CD14-positive monocyte (primary cell): ENCODE measurements around the gene TRAPPC10. TPM values are rescaled to one million over a fixed set of nuclear protein-coding genes. Genes with fewer than 3 reads are reported as not detected.
"Not testable (repeated sequence)": the region's sequence is repeated elsewhere in the genome, so short reads cannot be mapped to it uniquely, and the experiment has no call there.

ENCODE experiments used
- DNase-seq, 3 donors: peaks; one replicate each; pipeline ENCODE4 v3.0.0-alpha.2; 2011 to 2022
- H2AFZ ChIP-seq: 2 replicates; pipeline ENCODE4 v1.6.0; 2012; ENCODE audit warnings: mild to moderate bottlenecking, low read depth, low read length, inconsistent platforms; ENCODE audit not compliant: insufficient read depth, poor library complexity, severe bottlenecking
- H3K27ac ChIP-seq, 2 donors: 1 replicate in 1 of 2; 2 replicates in 1 of 2; pipeline ENCODE4 v1.5.1; 2012 to 2013; ENCODE audit warnings: low read length in 2 of 2, control low read depth in 1 of 2, inconsistent platforms in 1 of 2, low read depth in 1 of 2, mild to moderate bottlenecking in 1 of 2
- H3K27me3 ChIP-seq, 2 donors: one replicate each; pipeline versions ENCODE4 v1.6.0 to v1.6.1; 2011 to 2013; ENCODE audit warnings: low read length in 2 of 2; ENCODE audit not compliant: control insufficient read depth in 2 of 2, insufficient read depth in 2 of 2
- H3K36me3 ChIP-seq, 2 donors: replicated peaks in 1 of 2; 1 replicate in 1 of 2; 2 replicates in 1 of 2; pipeline versions ENCODE4 v1.5.1 to v1.6.1; 2012 to 2013; ENCODE audit warnings: low read length in 2 of 2, control low read depth in 1 of 2, inconsistent platforms in 1 of 2, mild to moderate bottlenecking in 1 of 2; ENCODE audit not compliant: insufficient read depth in 2 of 2, control insufficient read depth in 1 of 2
- H3K4me1 ChIP-seq, 2 donors: 1 replicate in 1 of 2; 2 replicates in 1 of 2; pipeline versions ENCODE4 v1.5.1 to v1.6.1; 2012 to 2013; ENCODE audit warnings: low read length in 2 of 2, control low read depth in 1 of 2, inconsistent platforms in 1 of 2, mild to moderate bottlenecking in 1 of 2, moderate library complexity in 1 of 2; ENCODE audit not compliant: insufficient read depth in 2 of 2, control insufficient read depth in 1 of 2
- H3K4me2 ChIP-seq: replicated peaks from 2 replicates; pipeline ENCODE3; 2012; ENCODE audit warnings: low read length, moderate library complexity, mild to moderate bottlenecking; ENCODE audit not compliant: poor library complexity, severe bottlenecking; ENCODE audit errors: extremely low read depth
- H3K4me3 ChIP-seq, 3 experiments: fragments of 200-600 bp in 1 of 3; sonication (generic) in 1 of 3; replicated peaks in 1 of 3; 1 replicate in 2 of 3; 2 replicates in 1 of 3; pipeline ENCODE4 v1.5.1; 2011 to 2013; ENCODE audit warnings: low read length in 3 of 3, mild to moderate bottlenecking in 3 of 3, control low read depth in 2 of 3, low read depth in 2 of 3, inconsistent platforms in 1 of 3, moderate library complexity in 1 of 3
- H3K79me2 ChIP-seq: 2 replicates; pipeline ENCODE4 v1.6.0; 2012; ENCODE audit warnings: mild to moderate bottlenecking, control low read depth, inconsistent platforms, low read length, moderate library complexity; ENCODE audit not compliant: insufficient read depth
- H3K9ac ChIP-seq: 2 replicates; pipeline ENCODE4 v1.6.0; 2017; ENCODE audit warnings: low read length, mild to moderate bottlenecking; ENCODE audit not compliant: insufficient read depth, poor library complexity, severe bottlenecking
- H3K9me3 ChIP-seq, 2 donors: replicated peaks in 1 of 2; 1 replicate in 1 of 2; 2 replicates in 1 of 2; pipeline versions ENCODE4 v1.5.1 to v1.6.1; 2012 to 2013; ENCODE audit warnings: low read length in 2 of 2, control low read depth in 1 of 2; ENCODE audit not compliant: control insufficient read depth in 1 of 2, insufficient read depth in 1 of 2
- H4K20me1 ChIP-seq: 2 replicates; pipeline ENCODE4 v1.6.0; 2012; ENCODE audit warnings: mild to moderate bottlenecking, low read length, control low read depth, moderate library complexity; ENCODE audit not compliant: insufficient read depth
- H3K27ac Mint-ChIP-seq, 7 donors: one replicate each; pipeline ENCODE4 v1.8.0; 2020; ENCODE audit warnings: mild to moderate bottlenecking in 7 of 7, mixed read lengths in 7 of 7, moderate library complexity in 6 of 7, inconsistent platforms in 2 of 7
- H3K27me3 Mint-ChIP-seq, 3 donors: one replicate each; pipeline ENCODE4 v1.8.0; 2021 to 2022; ENCODE audit warnings: low read depth in 3 of 3, mild to moderate bottlenecking in 3 of 3, mixed read lengths in 3 of 3, moderate library complexity in 3 of 3, inconsistent platforms in 1 of 3
- H3K36me3 Mint-ChIP-seq, 2 donors: one replicate each; pipeline ENCODE4 v1.8.0; 2020; ENCODE audit warnings: mixed read lengths in 2 of 2, inconsistent platforms in 1 of 2, mild to moderate bottlenecking in 1 of 2
- H3K4me1 Mint-ChIP-seq: one replicate; pipeline ENCODE4 v1.8.0; 2020; ENCODE audit warnings: mild to moderate bottlenecking, mixed read lengths
- H3K4me3 Mint-ChIP-seq, 2 donors: one replicate each; pipeline ENCODE4 v1.8.0; 2020; ENCODE audit warnings: mild to moderate bottlenecking in 2 of 2, mixed read lengths in 2 of 2, moderate library complexity in 1 of 2
- H3K9me3 Mint-ChIP-seq, 7 donors: one replicate each; pipeline ENCODE4 v1.8.0; 2020 to 2022; ENCODE audit warnings: mixed read lengths in 7 of 7, mild to moderate bottlenecking in 6 of 7, moderate library complexity in 6 of 7, inconsistent platforms in 2 of 7
- WGBS: methylation state at CpG from one replicate; pipeline ENCODE4 v1.1.5; 2013; ENCODE audit warnings: missing lambda C conversion rate; ENCODE audit not compliant: insufficient coverage; 5-methylcytosine and 5-hydroxymethylcytosine counted together
- intact Hi-C, 2 donors: fragments of 100-400 bp; cut with micrococcal nuclease; formaldehyde crosslinking; loops; one replicate each; pipeline versions ENCODE4 v1.15.0 to v1.15.1; 2023
- polyA plus RNA-seq, 3 donors: library from polyadenylated mRNA; depleted of rRNA in 1 of 3; unstranded in 2 of 3; stranded (reverse) in 1 of 3; fragments of 300-500 nt in 2 of 3; fragments of >200 nt in 1 of 3; fragmentation: Illumina TruSeq in 2 of 3; gene quantifications; 1 replicate in 2 of 3; 2 replicates in 1 of 3; pipeline ENCODE4 v1.2.3, GENCODE V29; 2012 to 2021

TRAPPC10 gene
- polyA plus RNA-seq, 3 donors = 5.9 to 40.6 (median 8.6) TPM

- H2AFZ ChIP-seq, H3K4me1 ChIP-seq, H3K27me3 Mint-ChIP-seq, H3K79me2 ChIP-seq, DNase-seq, H3K9ac ChIP-seq, H3K4me3 Mint-ChIP-seq, H3K4me1 Mint-ChIP-seq, H3K4me3 ChIP-seq, H4K20me1 ChIP-seq, intact Hi-C loops, H3K4me2 ChIP-seq, H3K9me3 ChIP-seq, H3K27ac Mint-ChIP-seq, H3K36me3 Mint-ChIP-seq, H3K27ac ChIP-seq, H3K9me3 Mint-ChIP-seq, H3K27me3 ChIP-seq, H3K36me3 ChIP-seq: not testable (repeated sequence)
- WGBS = no CpG with 5 or more reads among the region's 10 CpGs
Measured at GRCh38 chr21:44122131-44122530, 110.0 kb downstream of the TRAPPC10 start.

GRCh38 chr21:44127827-44128226 lies 115.7 kb downstream of the TRAPPC10 start:
- H2AFZ ChIP-seq, H3K4me1 Mint-ChIP-seq, H3K79me2 ChIP-seq, H3K27me3 ChIP-seq, H3K36me3 Mint-ChIP-seq, intact Hi-C loops, H3K9me3 Mint-ChIP-seq, H3K36me3 ChIP-seq, H3K4me1 ChIP-seq, H3K9ac ChIP-seq, H3K27ac ChIP-seq, H3K9me3 ChIP-seq, DNase-seq, H4K20me1 ChIP-seq, H3K4me3 ChIP-seq, H3K4me2 ChIP-seq, H3K27me3 Mint-ChIP-seq, H3K4me3 Mint-ChIP-seq, H3K27ac Mint-ChIP-seq: not testable (repeated sequence)
- WGBS = no CpG with 5 or more reads among the region's 19 CpGs

GRCh38 chr21:44133715-44134057 lies 121.6 kb downstream of the TRAPPC10 start:
- H3K9me3 ChIP-seq, H3K27me3 Mint-ChIP-seq, H4K20me1 ChIP-seq, H3K4me2 ChIP-seq, H2AFZ ChIP-seq, H3K27me3 ChIP-seq, H3K9me3 Mint-ChIP-seq, H3K4me3 Mint-ChIP-seq, H3K9ac ChIP-seq, H3K36me3 Mint-ChIP-seq, H3K27ac ChIP-seq, H3K4me1 ChIP-seq, H3K4me1 Mint-ChIP-seq, H3K36me3 ChIP-seq, intact Hi-C loops, DNase-seq, H3K79me2 ChIP-seq, H3K27ac Mint-ChIP-seq: not testable (repeated sequence)
- H3K4me3 ChIP-seq = peak overlapping the region in 1 of 3 experiments; percentile 29
- no CpG with 5 or more reads among the region's 35 CpGs for WGBS

- H3K9me3 ChIP-seq, H3K4me1 Mint-ChIP-seq, H3K27ac Mint-ChIP-seq, DNase-seq, H3K79me2 ChIP-seq, H3K36me3 Mint-ChIP-seq, H3K27me3 Mint-ChIP-seq, intact Hi-C loops, H4K20me1 ChIP-seq, H3K36me3 ChIP-seq, H3K27me3 ChIP-seq, H3K4me3 ChIP-seq, H3K27ac ChIP-seq, H3K9me3 Mint-ChIP-seq, H3K4me3 Mint-ChIP-seq, H3K4me2 ChIP-seq, H3K4me1 ChIP-seq, H3K9ac ChIP-seq, H2AFZ ChIP-seq: not testable (repeated sequence)
- no CpG with 5 or more reads among the region's 8 CpGs for WGBS
Measured at GRCh38 chr21:44134732-44135131, 122.6 kb downstream of the TRAPPC10 start.
